GM13976 (cell line): Measurements from ENCODE around the gene NMT1.

ENCODE experiments used
- DNase-seq: peaks from one replicate; pipeline ENCODE4 v3.0.0; 2012; ENCODE audit warnings: low spot score
- CTCF ChIP-seq: IDR thresholded peaks from 2 replicates; pipeline ENCODE4 v1.5.1; 2012; ENCODE audit warnings: borderline replicate concordance, mild to moderate bottlenecking; ENCODE audit not compliant: insufficient read depth; ENCODE audit errors: extremely low read depth, missing control alignments, control extremely low read depth
- in situ Hi-C: fragments of 300-500 bp; cut with MboI; formaldehyde crosslinking; loops from one replicate; pipeline ENCODE4 v1.12.0; 2022; ENCODE audit warnings: low sequenced_read_pairs, mixed read lengths, inconsistent platforms; ENCODE audit not compliant: unreplicated experiment

NMT1 gene

GRCh38 chr17:45112559-45113423 is 51.7 kb downstream of the NMT1 start:
- no peak for DNase-seq
- in situ Hi-C loops: no loop called here
- no peak for TF ChIP-seq CTCF

GRCh38 chr17:45113424-45113754 is 52.3 kb downstream of the NMT1 start:
- no peak for TF ChIP-seq CTCF
- no peak for DNase-seq
- in situ Hi-C loops: no loop called here

- in situ Hi-C loops: no loop called here
- no peak for DNase-seq
- TF ChIP-seq CTCF: no peak
Observed at GRCh38 chr17:45114117-45114932, 53.2 kb downstream of the NMT1 start.

- no peak for TF ChIP-seq CTCF
- in situ Hi-C loops: no loop called here
- no peak for DNase-seq
Observed at GRCh38 chr17:45115015-45115625, 54.0 kb downstream of the NMT1 start.

- TF ChIP-seq CTCF: no peak
- DNase-seq: no peak
- in situ Hi-C loops: no loop called here
Observed at GRCh38 chr17:45115871-45116270, 54.8 kb downstream of the NMT1 start.

- DNase-seq: no peak
- TF ChIP-seq CTCF: no peak
- in situ Hi-C loops: no loop called here
Observed at GRCh38 chr17:45116434-45117016, 55.4 kb downstream of the NMT1 start.
